ENCODE measurements around the gene RAB3D. TPM values are rescaled to one million over a fixed set of nuclear protein-coding genes. Genes with fewer than 3 reads are reported as not detected.

Gene RAB3D, protein sequence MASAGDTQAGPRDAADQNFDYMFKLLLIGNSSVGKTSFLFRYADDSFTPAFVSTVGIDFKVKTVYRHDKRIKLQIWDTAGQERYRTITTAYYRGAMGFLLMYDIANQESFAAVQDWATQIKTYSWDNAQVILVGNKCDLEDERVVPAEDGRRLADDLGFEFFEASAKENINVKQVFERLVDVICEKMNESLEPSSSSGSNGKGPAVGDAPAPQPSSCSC
- total RNA-seq, result 52.0 and 59.1 TPM in 2 replicates

DNA sequence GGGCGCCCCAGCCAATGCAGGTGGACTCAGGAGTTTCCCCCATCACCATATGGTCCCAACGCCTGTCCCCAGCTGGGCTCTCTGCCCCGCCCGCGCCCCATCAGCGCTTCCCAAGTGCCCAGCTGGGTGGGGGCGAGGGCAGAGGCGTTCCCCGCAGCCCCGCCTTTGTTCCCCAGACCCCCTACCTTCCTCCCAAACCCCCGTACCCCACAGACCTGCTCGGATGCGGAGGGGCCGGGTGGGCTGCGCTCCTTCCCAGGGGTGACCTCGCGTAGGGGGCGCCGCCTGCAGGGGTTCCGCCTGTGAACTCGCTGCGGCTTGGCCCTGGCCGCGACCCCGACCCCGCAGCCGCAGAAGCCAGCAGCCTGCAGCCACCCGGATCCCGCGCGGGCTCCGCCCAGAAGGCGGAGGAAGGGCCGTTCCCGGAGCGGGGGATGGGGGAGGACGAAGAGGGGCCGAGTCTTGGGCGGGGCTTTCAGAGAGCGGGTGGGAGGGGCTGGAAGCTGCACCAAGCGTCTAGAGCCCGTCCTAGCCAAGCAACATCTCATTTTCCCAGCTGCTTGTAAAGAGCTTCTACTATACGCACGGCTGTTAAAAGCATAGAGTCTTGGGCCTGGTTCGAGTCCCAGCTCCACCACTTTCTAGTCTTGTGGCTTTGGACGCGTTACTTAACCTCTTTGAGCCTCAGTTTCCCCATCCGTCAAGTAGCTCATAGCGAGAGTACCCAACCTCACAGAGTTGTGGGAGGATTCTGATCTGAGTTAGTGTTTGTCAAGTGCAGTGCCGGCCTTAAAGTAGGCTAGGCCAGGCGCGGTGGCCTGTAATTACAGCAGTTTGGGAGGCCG is at the start of gene RAB3D:
TSS of gene RAB3D (minus strand) at position 404 of the 845 bp plus-strand sequence. CDS start 2,258 bp downstream, outside the sequence.

DNA sequence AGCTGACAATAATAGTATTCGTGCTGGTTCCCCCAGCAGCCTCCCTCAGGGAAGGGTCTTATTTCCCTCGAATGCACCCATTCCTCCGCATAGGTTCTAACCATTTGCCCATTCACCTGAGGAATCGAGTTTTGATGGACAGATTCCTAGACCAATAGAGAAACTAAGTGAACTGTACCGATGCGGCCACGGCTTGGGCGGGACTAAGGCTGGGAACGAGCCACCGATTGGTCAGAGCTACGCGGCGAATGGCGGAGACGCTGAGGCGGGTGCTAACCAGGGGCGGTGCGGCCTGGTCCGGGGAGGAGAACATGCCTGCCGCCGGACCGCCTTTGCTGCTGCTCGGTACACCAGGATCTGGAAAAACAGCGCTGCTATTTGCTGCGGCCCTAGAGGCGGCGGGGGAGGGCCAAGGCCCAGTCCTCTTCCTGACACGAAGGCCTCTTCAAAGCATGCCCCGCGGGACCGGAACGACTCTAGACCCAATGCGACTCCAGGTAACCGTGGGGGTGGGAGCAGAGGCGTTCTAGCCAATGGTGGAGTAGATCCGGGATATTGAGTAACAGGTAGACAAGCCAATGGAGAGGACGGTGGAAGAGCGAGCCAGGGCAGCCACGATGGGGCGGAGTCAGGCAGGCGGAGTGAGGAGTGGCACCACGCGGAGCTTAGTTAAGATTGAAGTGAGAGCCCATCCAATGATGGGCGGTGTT is 35.1 kb upstream of the RAB3D start, which contains the start of gene SWSAP1:
TSS of gene SWSAP1 (plus strand) at position 234 of the 710 bp plus-strand sequence. CDS start at position 249, 15 bp downstream.

DNA sequence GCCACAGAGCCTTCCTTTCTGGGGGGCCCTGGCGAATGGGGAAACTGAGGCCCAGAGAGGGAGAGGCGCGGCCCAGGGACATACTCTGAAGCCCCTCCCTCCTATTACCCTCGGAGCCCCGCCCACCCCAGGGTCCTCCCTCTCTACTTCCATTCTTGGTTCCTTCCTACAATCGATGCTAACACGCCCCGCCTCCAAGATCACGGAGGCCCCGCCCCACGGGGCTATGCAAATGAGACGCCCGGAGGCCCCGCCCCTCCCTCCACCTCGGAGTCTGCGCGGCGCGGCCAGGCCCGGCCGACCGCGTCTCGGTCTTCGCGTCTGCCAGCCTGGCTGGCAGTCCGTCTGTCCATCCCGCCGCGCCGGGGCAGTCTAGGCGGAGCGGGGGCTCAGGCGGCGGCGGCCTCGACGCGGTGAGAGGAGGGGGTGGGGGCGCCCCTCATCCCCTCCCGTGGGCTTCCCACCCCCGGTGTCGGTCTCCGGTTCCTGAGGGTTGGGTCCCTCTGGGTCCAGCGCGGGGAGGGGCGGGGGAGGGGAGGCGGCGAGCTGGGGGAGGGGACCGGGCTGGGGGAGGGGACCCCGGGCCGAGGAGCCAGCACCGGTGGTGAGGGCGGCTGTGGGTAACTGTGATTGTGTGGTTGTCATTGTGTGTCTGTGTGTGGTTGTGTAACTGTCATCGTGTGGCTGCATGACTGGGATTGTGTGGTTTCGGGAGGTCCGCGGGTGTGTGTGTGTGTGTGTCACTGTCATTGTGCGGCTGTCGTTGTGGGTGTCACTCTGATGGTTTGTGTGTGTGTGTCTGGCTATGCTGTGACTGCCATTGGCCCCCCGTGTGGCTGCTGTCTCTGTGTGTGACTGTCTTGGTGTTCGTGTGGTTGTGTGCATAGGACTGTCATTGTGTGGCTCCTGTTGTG is 16.0 kb upstream of the RAB3D start, which contains the start of gene PLPPR2:
TSS of gene PLPPR2 (plus strand) at position 273 of the 914 bp plus-strand sequence. CDS start 2,242 bp downstream, outside the sequence.

DNA sequence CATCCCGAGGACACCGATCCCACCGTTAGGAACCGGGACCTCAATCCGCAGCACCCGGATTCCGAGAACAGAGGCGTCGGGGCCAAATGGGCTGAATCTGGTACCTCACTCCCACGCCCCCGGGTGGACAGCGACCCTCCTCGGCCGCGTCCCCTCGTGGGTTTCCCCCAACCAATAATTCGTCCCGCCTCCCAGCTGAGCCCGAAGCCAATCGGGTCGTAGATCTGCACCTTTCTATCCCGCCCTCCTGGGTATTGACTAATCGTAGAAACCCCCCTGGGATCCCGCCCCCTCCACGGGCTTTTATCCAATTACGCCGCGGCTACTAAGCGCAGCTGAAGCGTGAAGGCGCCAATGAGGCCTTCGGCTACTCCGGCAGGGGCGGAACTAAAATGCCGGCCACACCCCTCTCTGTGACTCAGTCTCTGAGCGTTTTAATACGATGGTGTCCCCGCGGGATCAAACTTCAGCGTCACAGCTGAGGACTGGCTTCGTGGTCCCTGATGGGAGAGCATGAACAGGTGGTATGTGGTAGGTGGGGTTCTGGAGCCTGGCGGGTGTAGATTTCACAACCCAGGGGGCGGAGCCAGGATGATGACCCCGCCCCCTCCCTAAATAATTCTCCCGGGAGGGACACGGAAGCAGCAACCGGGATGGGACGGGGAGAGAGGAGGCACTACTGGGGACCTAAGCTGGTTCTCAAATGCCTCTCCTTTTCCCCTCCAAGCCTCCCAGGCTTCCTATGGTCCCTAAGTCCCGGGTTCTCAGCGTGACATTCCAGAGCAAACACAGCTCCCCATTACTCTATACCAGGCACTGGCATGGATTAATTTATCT is 6.9 kb upstream of the RAB3D start, which contains the start of the genes CCDC159 and TMEM205:
TSS of gene CCDC159 (plus strand) at position 416 of the 837 bp plus-strand sequence. CDS start at position 504, 88 bp downstream.
TSS of gene TMEM205 (minus strand) at position 165 of the 837 bp plus-strand sequence. CDS start 649 bp downstream, outside the sequence.

DNA sequence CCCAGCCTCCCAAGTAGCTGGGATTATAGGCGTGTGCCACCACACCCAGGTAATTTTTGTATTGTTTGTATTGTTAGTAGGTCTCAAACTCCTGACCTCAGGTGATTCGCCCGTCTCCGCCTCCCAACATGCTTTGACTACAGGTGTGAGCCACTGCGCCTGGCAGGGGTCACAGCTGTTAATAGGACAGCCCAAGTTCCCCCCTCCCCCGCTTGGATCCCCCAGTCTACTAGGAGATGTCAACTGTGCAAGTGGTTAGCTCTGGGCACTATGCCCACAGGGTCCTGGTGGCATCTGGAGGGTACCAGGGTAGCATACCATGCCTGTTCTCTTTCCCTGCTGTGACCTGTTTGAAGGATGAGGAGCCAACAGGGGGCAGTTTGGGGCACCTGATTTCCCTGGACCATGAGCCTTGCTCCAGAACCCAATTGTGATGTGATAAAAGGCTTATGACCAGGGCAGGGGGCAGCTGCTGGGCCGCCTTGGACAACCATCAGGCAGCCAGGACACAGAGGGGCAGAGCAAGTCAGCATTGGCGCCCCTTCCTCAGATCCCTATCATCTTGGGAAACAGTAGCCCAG is 43.7 kb downstream of the RAB3D start, which contains the start of gene TSPAN16:
TSS of gene TSPAN16 (plus strand) at position 496 of the 581 bp plus-strand sequence. CDS start 138 bp downstream, outside the sequence.

Other genes with a start within 250 kb of the RAB3D start
- 24.5 and 47.7 TPM in 2 replicates for gene SPC24, start 183.9 kb downstream of the RAB3D start, total RNA-seq
- gene KANK2, start 142.1 kb downstream of the RAB3D start, total RNA-seq, result 72.2 and 91.8 TPM in 2 replicates
- not detected in 2 replicates for gene ANGPTL8, start 100.0 kb downstream of the RAB3D start, total RNA-seq
- 141 and 170 TPM in 2 replicates for gene DOCK6, start 77.1 kb downstream of the RAB3D start, total RNA-seq
- gene TSPAN16, start 43.5 kb downstream of the RAB3D start, total RNA-seq, result not detected in 2 replicates
- 101 and 136 TPM in 2 replicates for gene TMEM205, start 6.6 kb upstream of the RAB3D start, total RNA-seq
- gene CCDC159, start 6.9 kb upstream of the RAB3D start, total RNA-seq, result 12.4 and 12.6 TPM in 2 replicates
- gene PLPPR2, start 15.8 kb upstream of the RAB3D start, total RNA-seq, result 20.1 and 20.3 TPM in 2 replicates
- gene SWSAP1, start 35.0 kb upstream of the RAB3D start, total RNA-seq, result 1.7 and 2.3 TPM in 2 replicates
- gene EPOR, start 44.7 kb upstream of the RAB3D start, total RNA-seq, result 10.0 and 10.1 TPM in 2 replicates
- gene RGL3, start 79.7 kb upstream of the RAB3D start, total RNA-seq, result 0.86 and 3.9 TPM in 2 replicates
- gene ODAD3, start 95.5 kb upstream of the RAB3D start, total RNA-seq, result 0.19 TPM in 1 of 2 replicates, not detected in the other
- gene PRKCSH, start 96.0 kb upstream of the RAB3D start, total RNA-seq, result 116 and 144 TPM in 2 replicates
- under 0.01 TPM in 1 of 2 replicates, not detected in the other for gene ELAVL3, start 141.4 kb upstream of the RAB3D start, total RNA-seq
- 5.4 and 7.5 TPM in 2 replicates for gene ZNF653, start 166.2 kb upstream of the RAB3D start, total RNA-seq
- 24.6 and 35.6 TPM in 2 replicates for gene ECSIT, start 189.5 kb upstream of the RAB3D start, total RNA-seq
- gene CNN1, start 199.2 kb upstream of the RAB3D start, total RNA-seq, result not detected in 2 replicates
- gene ELOF1, start 219.6 kb upstream of the RAB3D start, total RNA-seq, result 35.0 and 43.4 TPM in 2 replicates
- gene ACP5, start 238.0 kb upstream of the RAB3D start, total RNA-seq, result under 0.01 TPM in 1 of 2 replicates, not detected in the other

Measured in vein endothelial cell (primary cell).